ENCODE data around the gene CT45A5. TPM values are rescaled to one million over a fixed set of nuclear protein-coding genes. Genes with fewer than 3 reads are reported as not detected.
"Not testable (repeated sequence)": the region's sequence is repeated elsewhere in the genome, so short reads cannot be mapped to it uniquely, and the experiment has no call there.

CT45A5 gene
- total and polyA plus RNA-seq, 2 of the 4 experiments (the other 2 are of a cell fraction), result not detected

GRCh38 chrX:135744739-135745138 lies 40.6 kb downstream of the CT45A5 start:
- H3K9me3 ChIP-seq (ENCODE audit: control insufficient read depth, insufficient read depth, low read length); H2BK15ac ChIP-seq (ENCODE audit: low read depth, low read length); POLR2A ChIA-PET (ENCODE audit: unreplicated experiment); H3K4me2 ChIP-seq (ENCODE audit: low read depth, low read length); H2BK20ac ChIP-seq (ENCODE audit: low read depth, low read length); H3K56ac ChIP-seq (ENCODE audit: extremely low read depth, insufficient read depth, low read length); H3K27me3 ChIP-seq (ENCODE audit: control insufficient read depth, insufficient read depth, low read length); H3K4me3 ChIP-seq (ENCODE audit: insufficient read depth, low read depth, low read length); H3K14ac ChIP-seq (replicated peaks; ENCODE audit: low read depth, low read length); H2AFZ ChIP-seq (replicated peaks; ENCODE audit: low read length, poor library complexity); H2AK9ac ChIP-seq (replicated peaks; ENCODE audit: low read depth, low read length, poor library complexity); ATAC-seq (ENCODE audit: low read depth); H4K91ac ChIP-seq (ENCODE audit: insufficient read depth, low read depth, low read length); H3K79me1 ChIP-seq (ENCODE audit: low read depth in 1 of 2, low read length in 2 of 2); H4K8ac ChIP-seq (ENCODE audit: low read depth in 2 of 2, low read length in 2 of 2); BruUV-seq (replicated peaks); H3K9ac ChIP-seq (ENCODE audit: low read depth, low read length); dilution Hi-C loops (cut with HindIII; ENCODE audit: low sequenced_read_pairs, unreplicated experiment); DNase-seq; intact Hi-C loops (cut with micrococcal nuclease); H2AK5ac ChIP-seq (ENCODE audit: low read depth, low read length); H3K23ac ChIP-seq (ENCODE audit: low read depth, low read length); H4K20me1 ChIP-seq (ENCODE audit: insufficient read depth, low read length); H3K18ac ChIP-seq (ENCODE audit: low read depth, low read length); H3K4me1 ChIP-seq (ENCODE audit: control insufficient read depth, insufficient read depth, low read length); H3K9me1 ChIP-seq (ENCODE audit: insufficient read depth, low read length); H3K4ac ChIP-seq (ENCODE audit: low read depth, low read length); in situ Hi-C loops (cut with MboI; ENCODE audit: low sequenced_read_pairs); H4K5ac ChIP-seq (ENCODE audit: low read depth, low read length); CTCF ChIA-PET; H3K27ac ChIP-seq (ENCODE audit: insufficient read depth, low read length); H3K36me3 ChIP-seq (ENCODE audit: control insufficient read depth, insufficient read depth, low read length); H2BK120ac ChIP-seq (ENCODE audit: low read depth, low read length); H2BK5ac ChIP-seq (ENCODE audit: low read depth, low read length, poor library complexity, severe bottlenecking): not testable (repeated sequence)
- WGBS, 2 experiments (ENCODE audit: extremely low coverage in 2 of 2, insufficient read length in 1 of 2), result no CpG with 5 or more reads among the region's 4 CpGs

Data from IMR-90 (cell line).